ENCODE measurements around the gene GPR135.

Gene GPR135, protein sequence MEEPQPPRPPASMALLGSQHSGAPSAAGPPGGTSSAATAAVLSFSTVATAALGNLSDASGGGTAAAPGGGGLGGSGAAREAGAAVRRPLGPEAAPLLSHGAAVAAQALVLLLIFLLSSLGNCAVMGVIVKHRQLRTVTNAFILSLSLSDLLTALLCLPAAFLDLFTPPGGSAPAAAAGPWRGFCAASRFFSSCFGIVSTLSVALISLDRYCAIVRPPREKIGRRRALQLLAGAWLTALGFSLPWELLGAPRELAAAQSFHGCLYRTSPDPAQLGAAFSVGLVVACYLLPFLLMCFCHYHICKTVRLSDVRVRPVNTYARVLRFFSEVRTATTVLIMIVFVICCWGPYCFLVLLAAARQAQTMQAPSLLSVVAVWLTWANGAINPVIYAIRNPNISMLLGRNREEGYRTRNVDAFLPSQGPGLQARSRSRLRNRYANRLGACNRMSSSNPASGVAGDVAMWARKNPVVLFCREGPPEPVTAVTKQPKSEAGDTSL

DNA sequence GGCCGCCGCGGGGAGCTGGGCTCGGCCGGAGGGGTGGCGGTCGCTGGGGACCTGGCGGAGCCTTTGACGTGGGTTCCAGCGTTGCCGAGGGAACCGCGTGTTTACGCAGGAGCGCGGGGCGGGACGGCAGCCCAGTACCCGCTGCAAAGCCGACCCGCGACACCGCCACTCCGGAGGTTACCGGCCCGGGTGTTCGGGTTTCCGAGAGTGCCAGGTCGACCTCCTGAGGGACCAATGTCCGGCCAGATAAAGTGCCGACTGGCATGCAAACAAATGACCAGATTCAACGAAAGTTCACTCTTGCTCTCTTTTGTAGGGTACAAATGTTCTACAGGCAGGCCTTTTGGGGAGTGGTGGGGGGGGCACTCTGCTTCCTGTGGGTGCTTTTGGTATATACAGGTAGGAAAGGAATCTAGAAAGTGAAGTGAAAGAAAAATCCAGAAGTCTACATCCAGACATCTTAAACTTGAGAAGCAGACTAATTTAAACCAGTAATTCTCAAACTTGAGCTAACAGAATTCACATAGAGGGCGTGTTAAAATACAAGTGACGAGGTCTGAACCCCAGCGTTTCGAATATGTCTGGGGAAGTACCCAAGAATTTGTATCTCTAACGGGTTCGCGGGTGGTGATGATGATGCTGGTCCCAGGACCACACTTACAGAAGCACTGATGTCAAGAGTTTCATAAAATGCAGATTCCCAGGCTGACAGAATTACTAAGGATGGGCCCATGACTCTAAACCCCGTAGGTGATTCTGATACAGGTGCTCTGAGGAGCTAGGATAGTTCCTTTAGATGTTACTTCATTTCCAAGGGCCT is at the start of gene GPR135:
Gene GPR135 (minus strand): TSS at position 65 of the 820 bp plus-strand sequence. CDS start 154 bp downstream, outside the sequence.
- no peak for DNase-seq (ENCODE audit: low read depth)

GRCh38 chr14:59511916-59512575 is 46.9 kb upstream of the GPR135 start:
- DNase-seq (ENCODE audit: low read depth) = no peak

DNA sequence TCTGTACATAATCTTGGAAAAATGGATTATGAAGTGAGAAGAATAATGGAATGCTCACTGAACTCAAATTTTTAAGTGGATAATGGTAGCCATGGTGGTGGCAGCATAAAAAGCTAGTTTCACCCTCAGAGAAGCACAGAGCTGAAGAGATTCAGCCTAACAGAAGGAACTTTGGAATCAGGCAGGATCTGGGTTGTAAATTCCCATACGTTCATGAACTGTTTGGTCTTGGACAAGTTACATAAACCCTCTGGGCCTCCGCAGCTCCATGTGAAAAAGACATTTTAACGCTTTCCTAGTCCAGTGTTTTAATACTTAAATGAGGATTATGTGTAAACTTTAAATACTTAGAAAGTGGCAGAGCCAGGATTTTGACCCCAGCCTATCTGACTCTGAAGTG is 45.8 kb upstream of the GPR135 start:
- DNase-seq (ENCODE audit: low read depth) = no peak

DNA sequence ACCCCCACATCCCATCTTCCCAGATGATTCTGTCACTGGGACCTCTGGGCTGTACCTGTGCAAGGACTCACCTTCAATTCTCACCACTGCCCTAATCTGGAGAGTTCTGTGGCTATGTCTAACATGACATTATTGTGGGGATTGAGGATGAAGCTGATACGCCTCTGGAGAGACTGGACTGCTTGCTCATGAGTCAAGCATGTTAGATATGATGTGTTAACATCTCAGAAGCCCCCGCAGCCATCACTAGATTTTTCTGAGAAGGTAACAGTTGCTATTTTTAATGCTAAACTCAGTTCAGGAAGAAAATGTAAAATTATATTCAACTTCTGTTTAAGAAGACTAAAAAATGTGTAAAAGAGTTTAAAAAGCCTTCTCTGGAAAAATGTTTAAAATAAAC is 44.8 kb upstream of the GPR135 start:
- no peak for DNase-seq (ENCODE audit: low read depth)

- no peak for DNase-seq (ENCODE audit: low read depth)
Measured at GRCh38 chr14:59509101-59509500, 43.9 kb upstream of the GPR135 start.

GRCh38 chr14:59507752-59508103 is 42.5 kb upstream of the GPR135 start:
- DNase-seq (ENCODE audit: low read depth) = no peak

DNA sequence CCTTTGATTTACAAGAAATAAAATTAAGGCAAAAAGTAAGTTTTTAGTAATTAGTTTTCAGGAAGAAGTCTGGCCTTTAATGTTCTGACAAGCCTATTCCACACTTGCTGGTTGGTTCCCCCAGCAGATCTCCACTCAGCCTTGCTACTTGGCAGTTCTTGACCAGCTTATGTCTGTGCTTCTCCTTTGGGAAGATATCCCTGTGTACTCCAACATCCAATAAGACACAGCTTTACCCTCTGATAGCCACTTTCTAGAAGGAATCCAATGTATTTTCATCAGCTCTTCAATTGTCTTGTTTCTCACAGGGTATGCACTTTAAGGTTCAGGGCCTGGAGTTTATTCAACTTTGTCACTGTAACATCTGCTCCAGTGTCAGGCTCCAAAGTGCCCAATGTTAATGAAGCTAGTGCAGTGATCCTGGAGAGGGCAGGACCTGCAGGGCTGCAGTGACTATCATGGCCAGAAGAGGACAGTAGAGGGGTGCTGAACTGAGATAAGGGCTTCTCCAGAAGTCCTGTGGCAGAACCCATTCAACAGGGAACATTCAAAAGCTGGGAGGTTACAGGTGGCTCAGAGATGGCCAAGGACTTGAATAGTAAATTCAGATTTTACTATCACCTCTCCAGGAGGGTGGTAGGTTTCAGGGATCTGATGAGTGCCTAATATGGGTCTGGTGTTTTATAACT is 42.0 kb upstream of the GPR135 start:
- no peak for DNase-seq (ENCODE audit: low read depth)

DNA sequence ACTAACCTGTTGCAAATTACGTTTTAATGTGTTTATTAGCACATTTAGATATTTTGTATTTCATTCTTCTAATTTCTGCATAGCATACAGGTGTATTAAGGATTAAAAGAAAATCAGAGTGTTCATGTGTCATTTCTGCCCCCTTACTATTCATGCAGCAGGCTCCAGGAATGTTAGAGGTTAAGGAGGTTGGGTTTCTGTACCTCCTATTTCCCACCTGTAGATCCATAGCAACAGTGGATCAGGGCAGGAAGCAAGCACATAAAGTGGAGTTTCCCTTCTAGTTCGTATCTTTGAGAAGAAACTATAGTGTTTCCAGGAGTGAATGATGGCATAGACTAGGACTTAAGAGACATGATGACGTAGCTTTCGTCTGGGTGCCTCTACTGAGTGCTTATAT is 38.1 kb upstream of the GPR135 start:
- DNase-seq (ENCODE audit: low read depth) = no peak

GRCh38 chr14:59500732-59501131 is 35.6 kb upstream of the GPR135 start:
- no peak for DNase-seq (ENCODE audit: low read depth)

- no peak for DNase-seq (ENCODE audit: low read depth)
Measured at GRCh38 chr14:59492384-59492783, 27.2 kb upstream of the GPR135 start.

DNA sequence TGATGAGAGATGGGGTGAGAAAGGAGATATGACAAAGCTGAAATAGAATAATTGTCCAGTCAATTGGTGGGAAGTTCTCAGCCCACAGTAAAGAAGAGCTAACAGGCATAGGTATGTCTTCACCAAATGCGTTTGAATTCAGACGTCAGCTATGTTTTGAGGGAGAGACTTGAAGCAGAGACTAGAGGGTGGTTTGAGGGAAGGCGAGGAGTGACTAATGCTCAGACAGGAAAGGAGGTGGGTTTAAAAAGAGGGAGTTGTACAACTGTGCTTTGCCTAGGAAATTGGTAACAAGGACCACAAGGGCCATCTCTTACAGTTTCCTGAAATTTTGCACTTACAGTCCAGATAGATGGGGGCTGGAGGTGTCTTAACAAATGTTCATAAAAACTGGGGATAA is 25.6 kb upstream of the GPR135 start:
- no peak for DNase-seq (ENCODE audit: low read depth)

DNA sequence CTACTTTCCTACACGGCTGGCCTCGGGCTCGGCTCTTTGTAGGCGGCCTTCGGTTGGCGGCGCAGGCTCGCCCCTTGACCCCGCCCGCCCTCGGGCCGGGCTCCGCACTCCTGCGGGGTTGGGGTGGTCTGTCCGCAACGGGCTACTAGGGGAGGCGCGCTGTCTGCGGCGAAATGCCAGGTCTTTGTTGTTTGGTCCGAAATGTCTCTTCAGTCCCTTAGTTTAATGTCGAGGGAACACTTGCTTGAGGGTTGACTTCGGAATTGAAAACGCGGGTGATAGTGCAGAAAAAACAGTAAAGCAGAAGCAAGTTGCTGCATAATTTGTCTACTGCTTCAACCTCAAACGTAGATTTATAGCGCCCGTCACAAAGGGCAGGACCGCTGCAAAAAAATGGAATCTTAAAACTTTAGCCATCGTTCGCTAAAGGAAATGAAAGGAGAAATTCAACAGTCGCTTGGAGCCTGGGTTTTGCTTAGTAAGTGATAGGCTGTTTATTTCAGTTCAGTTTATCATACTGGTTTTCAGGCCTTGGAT is 19.5 kb upstream of the GPR135 start:
- DNase-seq (ENCODE audit: low read depth) = no peak

DNA sequence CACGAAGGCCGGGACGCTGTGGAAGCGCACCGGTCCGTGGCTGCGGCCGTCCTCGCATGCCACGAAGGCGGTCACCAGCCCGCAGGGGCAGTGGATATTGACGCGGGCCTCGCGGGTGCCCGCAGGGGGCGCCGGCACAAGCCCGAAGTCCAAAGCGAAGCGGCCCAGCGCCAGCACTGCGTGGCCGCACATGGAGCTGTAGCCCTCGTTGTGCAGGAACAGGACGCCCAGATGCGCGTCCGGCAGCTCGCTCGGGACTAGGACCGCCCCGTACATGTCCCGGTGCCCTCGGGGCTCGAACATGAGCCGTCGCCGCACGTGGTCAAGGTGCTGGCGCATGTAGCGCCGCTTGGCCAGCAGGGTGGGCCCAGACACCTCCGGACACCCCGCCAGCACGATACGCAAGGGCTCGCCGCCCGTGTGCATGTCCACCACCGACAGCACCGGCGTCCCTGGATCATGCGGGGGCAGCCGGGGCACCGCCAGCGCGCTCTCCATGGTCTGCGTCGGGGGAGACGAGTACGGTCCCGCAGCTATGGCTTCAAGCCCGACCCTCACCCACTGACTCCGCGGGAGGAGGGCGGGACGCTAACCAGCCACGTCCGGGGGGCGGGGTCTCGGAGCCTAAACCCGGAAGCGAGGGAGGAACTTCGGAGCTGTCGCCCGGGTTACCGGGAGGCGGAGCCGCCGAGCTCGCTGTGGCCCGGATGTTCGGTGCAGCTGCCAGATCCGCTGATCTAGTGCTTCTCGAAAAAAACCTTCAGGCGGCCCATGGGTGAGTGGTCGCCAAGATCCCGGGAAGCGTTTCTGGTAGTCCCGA is 18.8 kb upstream of the GPR135 start, which contains the start of the genes JKAMP and L3HYPDH:
Gene JKAMP (plus strand): TSS at position 699 of the 820 bp plus-strand sequence. CDS start 73 bp downstream, at position 772.
Gene L3HYPDH (minus strand): TSS at position 590 of the 820 bp plus-strand sequence. CDS start 92 bp downstream, at position 498.
- peak; percentile 95 for DNase-seq (ENCODE audit: low read depth)

DNA sequence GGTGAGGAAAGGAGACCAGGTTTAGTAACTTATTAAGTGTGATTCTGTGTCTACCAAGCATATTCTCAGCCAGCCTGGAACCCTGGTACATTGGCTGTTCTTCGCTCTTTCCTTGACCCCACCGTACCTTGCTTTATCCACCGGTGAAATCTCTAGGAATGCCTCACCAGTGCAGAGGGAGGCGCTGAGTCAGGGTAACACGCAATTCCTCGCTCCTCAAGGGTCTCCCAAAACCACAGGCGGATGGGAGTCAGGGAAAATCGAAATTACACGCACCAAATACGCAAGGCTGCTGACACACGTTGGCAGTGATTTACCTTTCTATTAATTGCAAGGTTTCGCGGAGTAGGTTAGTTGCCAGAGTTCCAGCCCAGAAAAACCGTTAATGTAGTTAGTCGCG is 18.2 kb upstream of the GPR135 start:
- DNase-seq (ENCODE audit: low read depth) = no peak

DNA sequence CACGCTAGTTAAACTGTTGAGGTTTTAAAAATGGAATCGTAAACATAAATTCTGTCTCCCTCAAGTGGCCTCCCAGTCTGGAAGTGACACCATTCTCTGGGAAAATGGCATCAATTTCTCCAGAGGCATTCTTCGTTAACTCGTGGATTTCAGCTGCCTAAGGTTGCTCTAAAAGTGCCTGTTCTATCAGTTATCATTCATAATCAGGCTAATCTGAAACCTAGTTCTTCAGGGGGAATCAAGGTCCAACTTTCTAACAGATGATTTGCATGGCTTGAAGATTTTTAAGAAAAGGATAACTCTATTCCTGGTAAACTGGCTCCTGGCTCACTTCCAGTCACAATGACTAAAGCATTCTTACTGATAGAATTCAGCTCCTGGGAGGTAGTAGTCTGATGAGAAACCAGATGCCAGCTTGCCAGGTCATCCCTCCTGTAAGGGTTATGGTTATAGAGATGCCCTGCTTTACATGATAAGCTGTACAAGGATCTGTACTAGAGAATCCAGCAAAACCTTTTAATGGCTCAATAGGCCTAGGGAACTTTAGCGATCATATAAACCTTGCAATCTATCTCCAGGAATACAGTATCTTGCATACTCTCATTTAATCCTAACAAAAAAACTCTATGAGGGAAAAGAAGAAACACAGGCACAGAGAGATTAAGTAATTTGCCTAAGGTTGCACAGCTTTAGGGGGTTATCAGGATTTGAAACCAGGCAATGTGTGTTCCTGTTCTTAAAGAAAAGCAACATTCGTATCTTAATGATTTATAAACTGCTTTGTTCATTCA is 17.6 kb upstream of the GPR135 start:
- DNase-seq (ENCODE audit: low read depth) = no peak

DNA sequence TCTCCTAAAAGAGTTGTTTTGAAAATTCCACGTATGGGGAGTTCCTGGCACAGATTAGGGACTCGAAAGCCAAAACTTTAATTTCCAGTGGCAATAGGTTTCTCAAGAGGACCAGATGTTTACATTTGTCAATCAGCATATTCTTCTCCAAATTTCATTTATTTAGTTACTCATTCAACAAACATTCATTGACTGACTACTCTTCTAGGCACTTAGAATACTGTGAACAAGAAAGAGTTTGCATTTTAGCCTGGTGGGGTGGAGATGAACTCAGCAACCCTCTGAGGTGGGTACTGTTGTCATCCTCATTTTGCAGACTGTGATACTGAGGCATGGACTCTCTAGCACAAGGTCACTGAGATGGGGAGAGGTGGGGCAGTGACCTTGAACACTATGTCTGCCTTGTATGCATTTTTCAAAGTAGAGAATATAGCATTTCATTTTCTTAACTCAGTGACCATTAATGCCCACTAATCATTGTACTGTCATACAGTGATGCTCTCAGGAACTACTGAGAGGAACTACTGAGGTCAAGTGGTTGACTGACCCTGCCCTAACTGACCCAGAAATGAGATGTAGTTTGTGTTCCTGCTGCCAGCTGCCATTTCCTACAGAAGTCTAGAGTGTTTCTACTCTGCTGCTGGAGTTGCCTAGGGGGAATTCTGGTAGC is 16.8 kb upstream of the GPR135 start:
- no peak for DNase-seq (ENCODE audit: low read depth)

DNA sequence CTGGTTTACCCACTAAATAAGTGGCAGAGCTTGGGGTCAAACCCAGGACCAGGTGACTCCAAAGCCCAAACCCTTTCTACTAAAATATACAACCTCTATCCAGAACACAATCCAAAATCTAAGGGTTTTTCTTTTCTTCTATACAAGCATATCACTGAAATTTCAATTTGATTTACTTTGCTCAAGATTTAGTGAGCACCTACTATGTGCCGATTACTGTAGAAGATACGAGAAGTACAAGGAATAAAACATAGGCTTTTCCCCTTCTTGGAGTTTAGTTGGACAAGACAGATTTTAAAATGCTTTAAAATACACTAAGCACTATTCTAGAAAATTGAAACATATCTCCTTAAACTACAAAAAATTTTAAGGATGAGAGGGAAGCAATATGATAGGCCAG is 16.2 kb upstream of the GPR135 start:
- DNase-seq (ENCODE audit: low read depth) = no peak

- no peak for DNase-seq (ENCODE audit: low read depth)
Measured at GRCh38 chr14:59480166-59480565, 15.0 kb upstream of the GPR135 start.

GRCh38 chr14:59478540-59478939 is 13.4 kb upstream of the GPR135 start:
- DNase-seq (ENCODE audit: low read depth) = no peak
